ENCODE data around the gene HS3ST5. TPM values are rescaled to one million over a fixed set of nuclear protein-coding genes. Genes with fewer than 3 reads are reported as not detected.

HS3ST5 gene
- polyA plus RNA-seq, 3 donors: not detected

DNA sequence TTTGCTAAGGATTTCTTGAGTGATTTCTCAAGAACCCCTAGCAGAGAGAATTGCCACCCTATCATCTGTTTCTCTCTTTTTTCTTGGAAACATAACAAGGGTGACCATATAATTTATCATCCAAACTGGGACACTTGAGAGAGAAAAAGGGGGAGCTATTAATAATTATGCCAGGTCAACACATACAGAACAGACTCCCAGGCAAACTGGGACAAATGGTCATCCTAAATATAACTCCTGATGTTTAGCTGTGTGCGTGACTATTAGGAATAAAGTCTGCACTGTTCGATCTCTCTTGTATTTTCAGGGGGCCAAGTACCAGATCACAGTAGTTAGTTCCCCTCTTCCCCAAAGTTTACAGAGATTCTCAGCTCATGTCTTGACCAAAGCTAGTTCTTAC lies 11.7 kb upstream of the HS3ST5 start:
- TF ChIP-seq, protein P1, sequence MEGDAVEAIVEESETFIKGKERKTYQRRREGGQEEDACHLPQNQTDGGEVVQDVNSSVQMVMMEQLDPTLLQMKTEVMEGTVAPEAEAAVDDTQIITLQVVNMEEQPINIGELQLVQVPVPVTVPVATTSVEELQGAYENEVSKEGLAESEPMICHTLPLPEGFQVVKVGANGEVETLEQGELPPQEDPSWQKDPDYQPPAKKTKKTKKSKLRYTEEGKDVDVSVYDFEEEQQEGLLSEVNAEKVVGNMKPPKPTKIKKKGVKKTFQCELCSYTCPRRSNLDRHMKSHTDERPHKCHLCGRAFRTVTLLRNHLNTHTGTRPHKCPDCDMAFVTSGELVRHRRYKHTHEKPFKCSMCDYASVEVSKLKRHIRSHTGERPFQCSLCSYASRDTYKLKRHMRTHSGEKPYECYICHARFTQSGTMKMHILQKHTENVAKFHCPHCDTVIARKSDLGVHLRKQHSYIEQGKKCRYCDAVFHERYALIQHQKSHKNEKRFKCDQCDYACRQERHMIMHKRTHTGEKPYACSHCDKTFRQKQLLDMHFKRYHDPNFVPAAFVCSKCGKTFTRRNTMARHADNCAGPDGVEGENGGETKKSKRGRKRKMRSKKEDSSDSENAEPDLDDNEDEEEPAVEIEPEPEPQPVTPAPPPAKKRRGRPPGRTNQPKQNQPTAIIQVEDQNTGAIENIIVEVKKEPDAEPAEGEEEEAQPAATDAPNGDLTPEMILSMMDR (IDR thresholded peaks at IDR 0.05): no peak
- no CpG with 5 or more reads among the region's 2 CpGs for WGBS (ENCODE audit: insufficient coverage)
- H3K36me3 ChIP-seq (replicated peaks in 1 of 2; ENCODE audit: control insufficient read depth in 1 of 2, insufficient read depth in 2 of 2, low read length in 2 of 2): no peaks in the 10 kb centered on the region
- H3K4me3 ChIP-seq (replicated peaks in 1 of 3; ENCODE audit: low read depth in 2 of 3, low read length in 3 of 3): no peak overlapping the region
- DNase-seq: no peak
- no peak overlapping the region for H3K9ac ChIP-seq (ENCODE audit: insufficient read depth, low read length, poor library complexity, severe bottlenecking)
- no peak overlapping the region for H3K27ac ChIP-seq (ENCODE audit: low read depth in 1 of 2, low read length in 2 of 2)
- no peak overlapping the region for H2AFZ ChIP-seq (ENCODE audit: insufficient read depth, low read depth, low read length, poor library complexity, severe bottlenecking)
- H3K4me1 Mint-ChIP-seq: no peaks in the 10 kb centered on the region
- intact Hi-C loops (cut with micrococcal nuclease): no loop called here
- H3K27me3 ChIP-seq (ENCODE audit: control insufficient read depth in 2 of 2, insufficient read depth in 2 of 2, low read length in 2 of 2): no peaks in the 10 kb centered on the region
- H3K4me1 ChIP-seq (ENCODE audit: control insufficient read depth in 1 of 2, insufficient read depth in 2 of 2, low read length in 2 of 2): no peaks in the 10 kb centered on the region
- H3K27me3 Mint-ChIP-seq (ENCODE audit: low read depth in 3 of 3): peaks cover 0 to 2% (median 0%) of the 10 kb centered on the region in 3 donors
- H3K36me3 Mint-ChIP-seq: no peaks in the 10 kb centered on the region
- H3K9me3 Mint-ChIP-seq: peaks cover 0 to 2% (median 0%) of the 10 kb centered on the region in 7 donors
- H3K27ac Mint-ChIP-seq: no peak overlapping the region
- H3K4me3 Mint-ChIP-seq: no peak overlapping the region
- no peaks in the 10 kb centered on the region for H3K79me2 ChIP-seq (ENCODE audit: insufficient read depth, low read length)
- H3K9me3 ChIP-seq (replicated peaks in 1 of 2; ENCODE audit: control insufficient read depth in 1 of 2, insufficient read depth in 1 of 2, low read length in 2 of 2): no peaks in the 10 kb centered on the region
- no peak overlapping the region for H3K4me2 ChIP-seq (replicated peaks; ENCODE audit: extremely low read depth, low read length, poor library complexity, severe bottlenecking)
- no peaks in the 10 kb centered on the region for H4K20me1 ChIP-seq (ENCODE audit: insufficient read depth, low read length)

DNA sequence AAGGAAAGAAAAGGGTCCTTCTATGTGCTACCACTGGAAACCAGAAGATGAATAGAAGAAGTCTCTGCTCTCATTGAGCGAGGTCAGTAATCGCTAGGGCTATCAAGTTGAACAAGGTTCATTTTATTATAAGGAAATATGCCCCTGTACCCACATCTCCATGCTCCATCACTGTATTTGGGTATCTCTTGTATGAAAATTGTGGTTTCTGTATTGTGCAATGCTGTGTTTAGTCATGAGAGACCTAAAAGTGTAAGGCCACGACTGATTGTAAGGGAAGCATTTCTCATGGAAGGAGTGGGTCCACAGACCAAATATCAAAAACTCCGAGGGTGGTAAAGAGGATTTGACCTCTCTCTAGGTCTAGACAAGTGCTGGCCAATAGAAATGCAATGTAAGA lies 3.6 kb upstream of the HS3ST5 start:
- Mint-ChIP-seq H3K4me1 (peaks cover 1% of the 10 kb centered on the region), H3K9me3 (peaks cover 0 to 6% (median 2%) of the 10 kb centered on the region in 7 donors), H3K4me3 (no peak overlapping the region), H3K36me3 (no peaks in the 10 kb centered on the region), H3K27ac (no peak overlapping the region), H3K27me3 (ENCODE audit: low read depth in 3 of 3) (peaks cover 19 to 38% (median 35%) of the 10 kb centered on the region in 3 donors)
- no peak for DNase-seq
- TF ChIP-seq, protein P1 (IDR thresholded peaks at IDR 0.05): no peak
- H4K20me1 ChIP-seq (ENCODE audit: insufficient read depth, low read length): no peaks in the 10 kb centered on the region
- H3K27ac ChIP-seq (ENCODE audit: low read depth in 1 of 2, low read length in 2 of 2): no peak overlapping the region
- H2AFZ ChIP-seq (ENCODE audit: insufficient read depth, low read depth, low read length, poor library complexity, severe bottlenecking): no peak overlapping the region
- intact Hi-C loops (cut with micrococcal nuclease): no loop called here
- H3K36me3 ChIP-seq (replicated peaks in 1 of 2; ENCODE audit: control insufficient read depth in 1 of 2, insufficient read depth in 2 of 2, low read length in 2 of 2): no peaks in the 10 kb centered on the region
- no CpG with 5 or more reads among the region's 4 CpGs for WGBS (ENCODE audit: insufficient coverage)
- H3K79me2 ChIP-seq (ENCODE audit: insufficient read depth, low read length): no peaks in the 10 kb centered on the region
- no peak overlapping the region for H3K4me2 ChIP-seq (replicated peaks; ENCODE audit: extremely low read depth, low read length, poor library complexity, severe bottlenecking)
- peaks cover 0 to 8% of the 10 kb centered on the region in 2 donors for H3K9me3 ChIP-seq (replicated peaks in 1 of 2; ENCODE audit: control insufficient read depth in 1 of 2, insufficient read depth in 1 of 2, low read length in 2 of 2)
- H3K4me1 ChIP-seq (ENCODE audit: control insufficient read depth in 1 of 2, insufficient read depth in 2 of 2, low read length in 2 of 2): no peaks in the 10 kb centered on the region
- H3K27me3 ChIP-seq (ENCODE audit: control insufficient read depth in 2 of 2, insufficient read depth in 2 of 2, low read length in 2 of 2): peaks cover 12 to 29% of the 10 kb centered on the region in 2 donors
- H3K4me3 ChIP-seq (replicated peaks in 1 of 3; ENCODE audit: low read depth in 2 of 3, low read length in 3 of 3): no peak overlapping the region
- no peak overlapping the region for H3K9ac ChIP-seq (ENCODE audit: insufficient read depth, low read length, poor library complexity, severe bottlenecking)
